ENCODE results near the gene CHST11. TPM values are rescaled to one million over a fixed set of nuclear protein-coding genes. Genes with fewer than 3 reads are reported as not detected.
A peak's percentile ranks its signal among the peaks of the same experiment; 100 is the strongest.

CHST11 gene
- total RNA-seq, 1 experiment from 2014 or later, result 3.4 TPM

DNA sequence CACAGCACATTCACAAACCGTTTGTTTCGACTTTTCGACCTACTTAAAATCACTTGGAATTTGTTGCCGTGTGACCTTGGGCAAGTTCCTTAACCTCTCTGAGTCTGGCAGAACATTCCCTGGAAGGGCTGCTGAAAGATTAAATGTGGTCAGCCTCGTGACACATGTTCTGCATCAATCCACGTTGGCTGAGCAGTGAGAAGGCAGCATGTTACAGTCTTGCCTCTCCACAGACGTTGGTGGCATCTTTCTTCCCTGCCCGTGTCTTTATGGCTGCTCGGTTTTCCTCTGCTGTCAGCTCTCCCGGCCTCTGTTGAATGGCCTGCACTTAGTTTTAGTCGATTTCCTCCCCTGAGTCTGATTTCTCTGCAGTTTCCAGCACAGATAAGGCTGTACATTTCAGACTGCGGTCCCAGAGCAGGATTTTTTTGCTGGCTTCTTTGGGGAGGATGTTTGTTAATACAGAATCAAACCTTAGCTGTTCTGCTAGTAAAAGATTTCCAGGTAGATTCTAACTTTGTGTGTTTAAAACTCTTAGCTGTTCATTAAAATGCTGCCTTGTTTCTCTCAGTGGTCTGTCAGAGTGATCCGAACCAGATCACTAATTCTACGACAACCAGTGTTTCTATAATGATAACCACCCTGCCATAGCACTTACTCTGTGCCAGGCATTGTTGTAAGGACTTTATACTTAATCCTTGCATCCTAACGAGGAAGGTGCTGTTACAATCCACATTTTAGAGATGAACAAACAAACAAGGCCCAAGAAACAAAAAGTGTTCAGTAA lies 217.1 kb downstream of the CHST11 start:
- DNase-seq (ENCODE audit: low spot score), result no peak

DNA sequence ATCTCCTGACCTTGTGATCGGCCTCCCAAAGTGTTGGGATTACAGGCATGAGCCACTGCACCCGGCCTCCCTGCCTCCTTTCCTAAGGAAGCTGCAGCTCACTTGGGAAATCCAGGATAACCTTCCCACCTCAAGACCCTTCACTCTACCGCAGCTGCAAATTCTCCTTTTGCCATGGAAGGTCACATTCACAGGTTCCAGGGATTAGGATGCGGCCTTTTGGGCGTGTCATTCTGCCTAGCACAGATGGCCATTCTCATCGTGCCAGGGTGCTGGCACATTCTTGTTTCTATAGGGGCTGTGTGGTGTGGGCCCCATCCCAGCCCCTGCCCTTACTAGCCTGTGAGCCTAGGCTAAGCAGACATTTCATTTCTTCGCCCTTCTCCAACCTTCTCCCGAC lies 219.9 kb downstream of the CHST11 start:
- no peak for DNase-seq (ENCODE audit: low spot score)

DNA sequence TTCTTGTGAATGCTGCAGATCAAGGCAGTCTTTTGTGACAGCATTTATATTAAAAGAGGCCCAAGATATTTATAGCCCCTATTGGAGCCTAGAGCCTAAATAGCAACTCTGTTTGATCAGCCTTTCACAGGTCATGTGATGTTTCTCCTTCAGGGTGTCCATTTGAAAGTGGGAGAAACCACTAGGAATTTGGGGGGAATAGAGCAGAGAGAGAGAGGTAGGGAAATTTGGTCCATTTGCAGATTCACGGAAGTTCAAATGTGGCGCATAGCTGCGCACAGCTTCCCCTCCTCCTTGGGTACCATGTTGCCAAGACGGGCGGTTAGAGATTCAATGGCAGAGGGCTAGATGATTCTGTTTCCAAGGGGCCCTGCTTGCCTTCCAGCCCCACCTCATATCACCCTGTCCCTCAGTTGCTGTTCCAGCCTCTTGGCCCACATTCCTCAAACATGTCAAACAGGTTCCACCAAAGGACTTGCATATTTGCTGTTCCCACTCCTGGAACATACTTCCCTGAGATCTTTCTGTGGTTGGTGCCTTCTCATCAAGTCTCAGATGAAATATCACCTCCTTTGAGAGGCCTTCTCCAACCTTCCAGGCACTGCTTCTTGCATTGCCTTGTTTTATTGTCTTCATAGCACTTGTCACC lies 220.8 kb downstream of the CHST11 start:
- no peak for DNase-seq (ENCODE audit: low spot score)

DNA sequence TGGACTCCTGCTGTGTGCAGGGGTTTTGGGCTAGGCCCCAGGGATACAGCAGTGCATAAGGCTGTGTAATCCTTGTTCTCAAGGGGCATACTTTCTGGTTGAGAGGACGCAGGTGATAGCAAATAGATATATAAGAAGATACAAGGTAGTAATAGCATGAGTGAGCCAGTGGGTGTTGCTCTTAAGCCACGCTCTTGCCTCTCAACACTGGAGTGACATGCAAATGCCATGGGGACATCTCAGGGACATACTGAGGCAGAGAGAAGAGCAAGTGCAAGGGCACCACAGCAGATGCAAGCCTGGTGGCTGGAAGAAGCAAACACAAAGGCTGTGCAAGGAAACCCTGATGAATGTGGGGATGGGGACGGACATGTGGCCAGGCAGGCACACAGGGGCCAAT lies 223.3 kb downstream of the CHST11 start:
- no peak for DNase-seq (ENCODE audit: low spot score)

DNA sequence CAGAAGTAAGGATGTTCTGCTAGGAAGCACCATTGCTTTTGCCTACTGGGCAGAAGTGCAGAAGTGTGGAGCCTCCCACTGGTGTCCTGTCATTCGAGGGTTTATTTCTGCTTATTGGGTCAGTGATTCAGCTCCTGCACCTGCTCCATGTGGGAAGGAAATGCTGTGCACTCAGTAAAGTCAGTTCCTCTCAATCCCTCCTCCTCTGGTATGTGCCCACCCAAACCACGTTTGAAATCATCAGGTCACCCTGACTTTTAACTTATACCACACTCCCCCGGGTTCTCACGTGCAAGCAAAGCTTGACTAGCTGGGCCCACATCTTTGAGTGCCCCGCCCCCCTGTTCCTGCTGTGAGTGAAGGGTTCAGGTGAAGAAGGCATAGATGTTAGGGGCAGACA lies 223.7 kb downstream of the CHST11 start:
- DNase-seq (ENCODE audit: low spot score), result no peak

DNA sequence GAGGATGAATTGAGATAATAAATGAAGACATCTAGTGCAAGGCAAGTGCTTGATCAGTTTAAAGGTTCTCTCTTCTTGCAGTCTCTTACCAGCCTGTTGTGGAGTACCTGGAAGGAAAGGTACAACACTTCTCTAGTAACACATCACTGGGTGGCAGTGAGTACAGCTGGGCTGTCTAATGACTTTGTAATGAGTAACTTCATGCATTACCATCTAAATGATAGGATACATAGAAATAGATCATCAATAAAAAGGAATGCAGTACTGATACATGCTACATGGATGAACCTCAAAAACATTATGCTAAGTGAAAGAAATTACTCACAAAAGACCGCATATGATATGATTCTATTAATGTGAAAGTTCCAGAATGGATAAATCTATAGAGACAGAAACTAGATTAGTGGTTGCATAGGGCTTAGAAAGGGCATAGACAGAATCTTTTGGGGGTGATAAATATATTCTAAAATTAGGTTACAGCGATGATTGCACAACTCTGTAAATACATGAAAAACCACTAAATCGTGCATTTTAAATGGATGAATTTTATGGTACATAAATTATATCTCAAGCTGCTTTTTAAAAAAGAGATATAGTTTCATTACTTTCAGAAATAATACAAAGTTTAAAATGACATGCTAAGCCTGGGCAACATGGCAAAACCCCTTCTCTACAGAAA lies 224.4 kb downstream of the CHST11 start:
- no peak for DNase-seq (ENCODE audit: low spot score)

DNA sequence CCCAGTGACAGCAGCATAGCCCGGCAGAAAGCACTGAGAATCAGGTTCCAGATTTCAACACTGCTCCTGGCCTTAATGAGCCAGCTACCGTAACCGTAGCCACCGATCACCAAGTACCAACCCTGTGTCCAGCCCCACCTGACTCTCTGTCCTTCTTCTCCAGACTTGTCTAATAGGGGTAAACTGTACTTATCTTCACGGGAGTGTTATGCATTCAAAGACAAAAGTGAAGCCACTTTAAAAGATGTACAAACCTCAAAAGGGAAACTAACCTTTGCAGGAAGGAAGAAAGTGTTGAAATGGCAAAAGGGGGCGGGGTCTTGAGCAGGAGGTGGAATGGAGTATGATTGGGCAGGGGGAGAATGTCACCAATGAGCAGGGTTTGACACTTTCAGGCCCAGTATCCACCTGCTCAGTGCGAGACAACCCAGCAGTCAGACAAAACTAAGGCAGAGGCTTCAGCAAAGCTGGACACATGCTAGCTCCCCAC lies 226.1 kb downstream of the CHST11 start:
- DNase-seq (ENCODE audit: low spot score), result no peak

DNA sequence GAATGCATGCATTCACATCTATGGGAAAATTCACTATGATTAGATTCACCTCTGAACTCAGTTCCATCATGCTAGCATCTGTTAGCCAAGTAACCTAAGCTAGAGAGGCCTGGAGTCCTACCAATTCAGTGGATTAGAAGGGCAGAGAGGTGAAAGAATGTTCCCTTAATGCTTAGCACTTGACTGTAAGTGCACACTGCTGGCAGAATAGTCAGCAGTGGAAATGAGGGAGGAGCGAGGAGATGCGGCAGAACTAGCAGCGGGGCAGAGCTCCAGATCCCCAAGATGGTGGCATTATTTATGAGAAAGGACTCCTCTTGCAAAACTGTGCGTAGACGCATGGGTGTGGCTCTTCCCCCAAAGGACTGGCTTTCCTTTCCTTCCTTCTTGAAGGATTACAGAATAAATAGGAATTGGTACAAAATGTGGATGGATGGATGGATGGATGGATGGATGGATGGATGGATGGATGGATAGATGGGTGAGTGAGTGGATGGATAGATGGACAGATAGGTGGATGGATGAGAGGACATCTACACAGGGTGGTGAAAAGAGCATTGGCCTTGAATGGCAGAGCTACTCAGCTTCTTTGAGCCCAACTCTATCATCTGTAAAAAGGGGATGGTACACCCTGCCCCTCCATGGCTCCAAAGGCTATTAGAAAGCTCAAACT lies 227.2 kb downstream of the CHST11 start:
- no peak for DNase-seq (ENCODE audit: low spot score)

DNA sequence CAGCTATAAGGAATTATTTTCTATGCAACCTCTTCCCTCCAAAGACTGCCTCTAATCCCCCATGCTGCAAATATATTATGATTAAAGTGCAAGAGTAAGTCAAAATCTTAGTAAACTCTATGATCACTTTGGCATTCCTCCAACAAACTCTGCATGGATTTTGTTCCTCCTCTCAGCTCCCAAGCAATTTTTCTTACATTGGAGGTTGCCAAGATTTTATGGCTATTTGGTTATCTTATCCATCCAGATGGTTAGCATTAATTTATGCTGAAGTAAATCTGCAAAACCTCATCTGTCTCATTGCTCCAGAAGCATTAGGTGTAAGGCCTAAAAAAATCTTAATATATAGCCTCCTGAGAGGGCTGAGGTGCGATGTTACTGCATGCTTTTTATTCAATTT lies 228.1 kb downstream of the CHST11 start:
- no peak for DNase-seq (ENCODE audit: low spot score)

DNA sequence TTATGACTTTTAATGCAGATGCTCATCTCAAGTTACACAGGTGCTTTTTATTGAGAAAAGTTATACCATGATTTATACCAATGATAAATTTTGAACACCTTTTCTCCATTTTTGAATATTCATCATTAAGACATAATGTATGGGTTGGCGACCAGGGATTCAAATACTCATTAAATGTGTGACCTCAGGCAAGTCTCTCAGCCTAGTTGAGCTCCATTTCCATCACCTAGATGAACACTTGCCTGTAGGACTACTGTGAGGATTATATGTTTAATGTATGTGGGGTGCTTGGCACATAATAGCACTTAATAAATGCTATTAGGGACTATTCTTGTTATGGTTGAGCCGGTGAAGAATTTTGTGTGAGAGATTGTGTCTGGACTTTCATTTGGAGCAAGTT lies 228.6 kb downstream of the CHST11 start:
- DNase-seq (ENCODE audit: low spot score), result no peak

DNA sequence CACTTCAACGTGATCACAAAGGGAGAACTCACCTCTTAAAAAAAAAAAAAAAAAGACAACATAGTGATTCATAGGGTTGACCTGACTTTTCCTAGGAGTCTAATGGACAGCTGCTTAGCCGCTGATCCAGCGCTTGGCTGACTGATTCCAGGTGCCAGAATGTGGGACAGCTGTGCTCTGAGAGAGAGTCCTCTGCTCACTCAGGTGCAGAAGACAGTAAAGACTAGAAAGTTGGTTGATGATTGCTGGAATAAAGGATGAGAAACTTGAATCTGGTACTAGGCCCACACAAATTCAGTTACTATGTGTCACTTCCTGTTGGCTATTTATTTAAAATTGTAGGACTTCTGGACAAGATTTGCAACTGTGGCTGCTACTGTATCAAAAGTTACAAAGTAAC lies 229.4 kb downstream of the CHST11 start:
- DNase-seq (ENCODE audit: low spot score), result no peak

DNA sequence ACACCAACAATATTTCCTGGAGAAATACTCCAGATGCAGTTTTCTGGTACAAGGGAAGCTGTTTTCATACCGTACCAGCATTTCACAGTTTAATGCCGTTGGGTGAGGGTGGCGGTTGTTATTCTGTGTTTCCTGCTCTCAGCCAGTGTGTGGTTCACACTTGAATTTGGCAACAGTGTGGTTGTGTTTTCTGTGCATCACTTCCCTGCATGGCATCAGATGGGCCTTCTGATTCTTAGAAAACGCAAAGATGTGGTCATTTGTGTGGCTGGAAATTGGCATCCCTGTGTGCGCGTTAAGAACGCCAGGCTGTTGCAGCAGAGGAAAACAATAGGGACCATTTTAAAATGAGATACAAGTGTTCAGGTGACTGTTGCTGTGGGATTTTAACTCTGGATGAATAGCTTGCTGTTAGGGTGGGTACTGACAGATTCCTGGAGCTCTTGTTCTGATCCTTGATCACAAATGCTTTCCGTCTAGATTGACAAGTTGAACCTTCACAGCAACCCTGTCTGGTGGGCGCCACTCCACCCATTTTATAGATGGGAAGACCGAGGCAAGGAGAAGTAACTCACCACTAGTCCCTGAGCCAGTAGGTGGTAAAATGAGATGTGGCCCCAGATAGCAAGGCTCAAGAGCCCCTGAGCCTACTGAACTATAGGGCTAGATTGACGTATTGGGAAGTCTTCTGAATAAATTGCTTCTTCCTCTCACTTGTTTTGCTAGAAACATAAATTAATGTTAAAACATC lies 231.2 kb downstream of the CHST11 start:
- DNase-seq (ENCODE audit: low spot score), result no peak

DNA sequence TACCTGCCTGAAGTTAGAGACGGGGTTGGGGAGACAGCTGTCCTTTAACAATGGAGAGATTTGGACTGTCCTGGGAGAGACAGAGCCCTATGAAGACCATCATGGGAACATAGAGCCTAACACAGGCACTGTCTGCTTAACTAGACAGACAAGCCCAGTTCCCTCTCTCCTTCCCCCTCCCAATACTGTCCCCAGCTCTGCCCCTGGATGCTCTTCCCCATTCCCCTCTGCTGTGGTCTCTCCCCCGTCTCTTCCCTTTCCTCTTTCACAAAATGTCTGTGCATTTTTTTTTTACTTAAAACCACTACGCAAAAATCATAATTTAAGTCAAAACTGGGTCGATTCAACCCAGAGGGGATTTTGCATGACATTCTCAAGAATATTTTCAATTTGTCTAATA lies 232.9 kb downstream of the CHST11 start:
- DNase-seq (ENCODE audit: low spot score), result no peak

DNA sequence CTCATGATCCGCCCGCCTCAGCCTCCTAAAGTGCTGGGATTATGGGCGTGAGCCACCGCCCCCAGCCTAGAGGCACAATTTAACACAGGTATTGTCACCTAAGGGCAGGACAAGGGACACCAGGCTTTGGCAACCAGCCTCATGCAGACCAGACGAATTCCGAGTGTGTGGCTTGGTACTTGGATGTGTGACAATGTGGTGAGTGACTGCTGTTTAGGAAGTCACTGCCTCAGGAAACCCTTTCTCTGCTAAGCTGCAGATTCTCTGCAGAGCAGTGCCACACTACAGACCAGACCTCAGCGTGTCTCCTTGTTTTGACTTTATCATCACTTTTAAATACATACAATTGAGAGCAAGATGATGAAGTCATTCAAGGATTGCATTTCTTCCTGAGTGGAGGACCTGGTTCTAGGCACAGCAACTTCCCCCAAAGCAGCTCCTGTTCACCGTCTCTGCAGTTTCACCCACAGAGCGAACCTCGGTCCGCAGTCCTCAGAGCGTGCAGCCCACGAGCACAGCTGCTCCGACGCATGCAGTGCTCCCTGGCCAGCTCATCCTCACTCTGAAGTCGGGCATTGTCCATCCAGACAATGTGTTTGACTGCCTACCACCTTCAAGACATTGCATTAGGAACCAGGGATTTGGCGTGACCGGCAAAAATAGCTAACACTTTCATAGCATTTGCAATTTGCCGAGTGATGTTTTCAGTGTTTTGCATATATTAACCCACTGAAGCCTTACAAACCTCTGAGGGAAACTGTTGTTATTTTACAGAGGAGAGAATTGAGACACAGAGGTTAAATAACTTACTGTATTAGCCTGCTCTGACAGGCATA lies 235.2 kb downstream of the CHST11 start:
- no peak for DNase-seq (ENCODE audit: low spot score)

DNA sequence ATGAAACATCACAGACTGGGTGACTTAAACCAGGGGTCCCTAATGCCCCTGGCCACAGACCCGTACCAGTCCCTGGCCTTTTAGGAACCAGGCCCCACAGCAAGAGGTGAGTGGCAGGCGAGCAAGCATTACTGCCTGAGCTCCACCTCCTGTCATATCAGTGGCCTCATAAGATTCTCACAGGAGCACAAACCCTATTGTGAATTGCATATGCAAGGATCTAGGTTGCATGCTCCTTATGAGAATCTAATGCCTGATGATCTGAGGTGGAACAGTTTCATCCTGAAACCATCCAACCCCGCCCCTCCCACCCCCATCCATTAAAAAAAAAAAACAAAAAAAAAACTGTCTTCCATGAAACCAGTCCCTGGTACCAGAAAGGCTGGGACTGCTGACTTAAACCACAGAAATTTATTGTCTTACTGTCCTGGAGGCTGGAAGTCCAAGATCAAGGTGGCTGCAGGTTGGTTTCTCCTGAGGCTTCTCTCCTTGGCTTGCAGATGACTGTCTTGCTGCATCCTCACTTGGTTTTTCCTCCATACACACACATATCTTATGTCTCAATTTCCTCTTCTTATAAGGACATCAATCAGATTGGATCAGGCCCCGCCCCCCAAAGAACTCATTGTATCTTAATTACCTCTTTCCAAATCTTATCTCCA lies 235.9 kb downstream of the CHST11 start:
- no peak for DNase-seq (ENCODE audit: low spot score)

DNA sequence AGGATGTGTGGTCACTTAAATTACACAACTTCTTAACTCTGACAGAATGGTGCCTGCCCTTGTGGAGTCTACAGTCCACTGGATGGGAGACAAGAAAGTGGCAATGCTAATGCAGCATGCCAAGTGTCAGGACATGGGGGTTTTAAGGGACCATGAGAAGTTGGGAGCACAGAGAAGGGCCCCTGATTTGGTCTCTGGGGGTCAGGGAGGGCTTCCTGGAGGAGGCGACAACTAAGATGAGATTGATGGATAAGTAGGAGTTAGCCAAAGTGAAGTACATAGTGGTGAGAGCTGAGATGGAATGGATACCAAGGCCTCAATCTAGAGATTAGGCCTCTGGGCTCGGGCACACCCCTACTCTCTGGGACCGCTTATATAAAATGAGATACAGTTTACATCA lies 236.7 kb downstream of the CHST11 start:
- no peak for DNase-seq (ENCODE audit: low spot score)

DNA sequence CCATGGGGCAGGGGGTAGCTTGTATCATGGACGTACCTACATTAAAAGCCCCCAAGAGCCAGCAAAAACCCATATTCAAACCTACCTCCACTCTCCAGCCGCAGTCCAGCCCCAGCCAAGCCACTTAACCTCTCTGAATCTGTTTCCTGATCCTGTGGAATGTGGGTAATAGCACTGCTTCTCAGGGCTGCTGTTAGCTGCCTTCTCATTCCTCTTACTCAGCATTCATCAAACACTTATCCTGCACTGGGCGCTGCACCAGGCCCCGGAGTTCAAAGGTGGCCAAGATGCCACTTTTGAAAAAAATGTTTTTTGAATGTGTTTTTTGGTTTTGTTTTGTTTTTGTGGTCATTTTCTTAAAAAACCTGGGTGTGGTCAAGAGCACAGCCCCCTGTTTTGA lies 237.4 kb downstream of the CHST11 start:
- DNase-seq (ENCODE audit: low spot score), result no peak

DNA sequence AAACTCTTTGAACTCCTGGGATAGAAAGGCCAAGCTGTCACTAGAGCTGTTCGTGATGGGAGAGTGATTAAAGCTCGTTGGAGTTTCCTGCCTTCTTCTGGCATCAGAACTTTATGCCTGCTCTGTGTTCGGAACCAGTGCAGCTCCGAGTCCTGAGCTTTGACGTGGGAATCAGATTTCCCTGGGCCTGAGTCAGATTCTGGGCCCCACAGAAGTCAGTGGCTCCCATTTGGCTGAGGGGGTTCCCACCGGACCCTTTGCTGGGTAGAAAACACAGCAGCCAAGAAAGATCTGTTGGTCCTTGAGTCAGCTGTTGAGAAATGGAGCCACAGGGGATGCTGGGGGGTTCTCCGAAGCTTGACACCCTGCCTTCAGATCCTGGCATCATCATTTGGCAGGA lies 238.0 kb downstream of the CHST11 start:
- no peak for DNase-seq (ENCODE audit: low spot score)

DNA sequence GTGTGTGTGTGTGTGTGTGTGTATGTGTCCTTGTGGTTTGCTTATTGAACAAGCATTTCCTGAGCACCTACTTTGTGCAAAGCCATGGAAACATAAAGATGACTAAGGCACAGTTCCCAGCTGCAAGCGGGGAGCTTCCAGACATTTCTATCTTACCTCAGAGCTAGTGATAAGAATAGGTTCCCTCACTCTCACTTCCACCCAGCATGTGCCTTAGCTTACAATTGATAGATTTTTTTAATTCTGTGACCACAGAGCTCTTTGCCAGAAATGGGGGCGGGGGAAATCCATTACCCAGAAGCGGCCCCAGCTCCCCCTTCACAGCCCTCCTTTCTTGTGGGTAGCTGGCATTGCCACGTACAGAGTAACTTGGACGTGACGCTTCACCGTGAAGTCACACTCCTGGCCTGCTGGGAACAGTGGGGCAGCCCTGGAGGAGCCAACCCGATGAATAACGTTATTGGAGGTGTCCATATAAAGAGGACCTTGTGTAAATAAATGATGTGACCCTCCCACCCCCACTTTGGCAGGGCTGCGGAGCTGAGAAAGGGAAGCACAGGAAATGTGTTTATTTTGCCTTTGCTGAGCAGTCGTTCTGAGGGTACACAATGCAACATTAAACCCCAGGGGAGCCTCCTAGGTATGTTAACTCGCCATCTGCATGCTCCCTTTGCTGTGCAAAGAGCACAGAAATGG lies 238.9 kb downstream of the CHST11 start:
- peak; percentile 97 for DNase-seq (ENCODE audit: low spot score)

DNA sequence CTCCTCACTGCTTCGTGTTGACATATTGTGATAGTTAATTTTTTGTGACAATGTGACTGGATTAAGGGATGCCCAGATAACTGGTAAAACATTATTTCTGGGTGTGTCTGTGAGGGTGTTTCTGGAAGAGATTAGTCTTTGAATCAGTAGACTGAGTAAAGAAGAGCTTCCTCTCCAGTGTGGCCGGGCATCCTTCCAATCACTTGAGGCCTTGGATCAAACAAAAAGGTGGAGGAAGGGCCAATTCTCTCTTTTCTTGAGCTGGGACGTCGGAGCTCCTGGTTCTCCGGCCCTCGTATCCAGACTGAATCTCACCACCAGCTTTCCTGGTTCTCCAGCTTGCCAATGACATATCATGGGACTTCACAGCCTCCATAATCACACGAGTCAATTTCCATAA lies 240.4 kb downstream of the CHST11 start:
- DNase-seq (ENCODE audit: low spot score), result no peak

All from H4 (cell line).